ENCODE measurements around the gene ANO9.
A peak's percentile ranks its signal among the peaks of the same experiment; 100 is the strongest.
"Not testable (repeated sequence)": the region's sequence is repeated elsewhere in the genome, so short reads cannot be mapped to it uniquely, and the experiment has no call there.

Gene ANO9

GRCh38 chr11:440065-441042 lies 1.5 kb downstream of the ANO9 start:
- DNase-seq (ENCODE audit: extremely low read depth, low read depth): no peak

GRCh38 chr11:439315-440064 lies 2.3 kb downstream of the ANO9 start:
- H3K4me3 ChIP-seq (replicated peaks; ENCODE audit: low read depth, low read length): no peak overlapping the region
- TF ChIP-seq, protein P1, sequence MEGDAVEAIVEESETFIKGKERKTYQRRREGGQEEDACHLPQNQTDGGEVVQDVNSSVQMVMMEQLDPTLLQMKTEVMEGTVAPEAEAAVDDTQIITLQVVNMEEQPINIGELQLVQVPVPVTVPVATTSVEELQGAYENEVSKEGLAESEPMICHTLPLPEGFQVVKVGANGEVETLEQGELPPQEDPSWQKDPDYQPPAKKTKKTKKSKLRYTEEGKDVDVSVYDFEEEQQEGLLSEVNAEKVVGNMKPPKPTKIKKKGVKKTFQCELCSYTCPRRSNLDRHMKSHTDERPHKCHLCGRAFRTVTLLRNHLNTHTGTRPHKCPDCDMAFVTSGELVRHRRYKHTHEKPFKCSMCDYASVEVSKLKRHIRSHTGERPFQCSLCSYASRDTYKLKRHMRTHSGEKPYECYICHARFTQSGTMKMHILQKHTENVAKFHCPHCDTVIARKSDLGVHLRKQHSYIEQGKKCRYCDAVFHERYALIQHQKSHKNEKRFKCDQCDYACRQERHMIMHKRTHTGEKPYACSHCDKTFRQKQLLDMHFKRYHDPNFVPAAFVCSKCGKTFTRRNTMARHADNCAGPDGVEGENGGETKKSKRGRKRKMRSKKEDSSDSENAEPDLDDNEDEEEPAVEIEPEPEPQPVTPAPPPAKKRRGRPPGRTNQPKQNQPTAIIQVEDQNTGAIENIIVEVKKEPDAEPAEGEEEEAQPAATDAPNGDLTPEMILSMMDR (IDR thresholded peaks at IDR 0.05; ENCODE audit: low read depth, low read length, missing control alignments): no peak
- no peak for DNase-seq (ENCODE audit: extremely low read depth, low read depth)

More at GRCh38 chr11:440065-441042, 1.5 kb downstream of the ANO9 start:
- H3K4me3 ChIP-seq (replicated peaks; ENCODE audit: low read depth, low read length): no peak overlapping the region
- TF ChIP-seq, protein P1 (IDR thresholded peaks at IDR 0.05; ENCODE audit: low read depth, low read length, missing control alignments): peak; percentile 20

DNA sequence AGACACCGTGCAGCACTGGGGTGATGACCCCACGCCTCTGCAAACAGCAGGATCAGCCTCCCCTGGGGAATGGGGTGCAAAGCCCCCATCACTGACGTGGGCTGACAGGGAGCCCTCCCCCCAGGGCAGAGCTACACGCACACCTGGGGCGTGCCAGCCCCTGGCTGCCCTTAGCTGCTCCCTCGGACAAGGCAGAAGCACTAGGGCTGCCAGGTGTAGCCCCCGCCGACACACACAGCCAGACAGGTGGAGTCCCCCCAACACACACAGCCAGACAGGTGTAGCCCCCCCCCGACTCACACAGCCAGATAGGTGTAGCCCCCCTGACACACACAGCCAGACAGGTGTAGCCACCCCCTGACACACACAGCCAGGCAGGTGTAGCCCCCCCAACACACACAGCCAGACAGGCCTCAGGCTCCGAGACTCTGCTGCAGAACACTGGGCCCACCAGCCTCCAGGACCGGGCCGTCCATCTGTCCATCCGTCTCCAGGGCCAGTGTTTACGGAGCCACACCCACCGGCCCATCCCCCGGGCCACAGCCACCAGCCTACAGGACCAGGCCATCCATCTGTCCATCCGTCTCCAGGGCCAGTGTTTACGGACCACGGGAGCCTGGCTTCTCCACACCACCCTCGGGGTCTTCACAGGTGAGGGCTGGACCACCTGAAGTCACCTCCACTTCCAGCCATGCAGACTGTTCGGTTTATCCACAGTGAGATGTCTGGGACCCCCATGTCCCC lies 3.5 kb downstream of the ANO9 start:
- TF ChIP-seq, protein P1 (IDR thresholded peaks at IDR 0.05; ENCODE audit: low read depth, low read length, missing control alignments): no peak
- no peak overlapping the region for H3K4me3 ChIP-seq (replicated peaks; ENCODE audit: low read depth, low read length)
- DNase-seq (ENCODE audit: extremely low read depth, low read depth): no peak

DNA sequence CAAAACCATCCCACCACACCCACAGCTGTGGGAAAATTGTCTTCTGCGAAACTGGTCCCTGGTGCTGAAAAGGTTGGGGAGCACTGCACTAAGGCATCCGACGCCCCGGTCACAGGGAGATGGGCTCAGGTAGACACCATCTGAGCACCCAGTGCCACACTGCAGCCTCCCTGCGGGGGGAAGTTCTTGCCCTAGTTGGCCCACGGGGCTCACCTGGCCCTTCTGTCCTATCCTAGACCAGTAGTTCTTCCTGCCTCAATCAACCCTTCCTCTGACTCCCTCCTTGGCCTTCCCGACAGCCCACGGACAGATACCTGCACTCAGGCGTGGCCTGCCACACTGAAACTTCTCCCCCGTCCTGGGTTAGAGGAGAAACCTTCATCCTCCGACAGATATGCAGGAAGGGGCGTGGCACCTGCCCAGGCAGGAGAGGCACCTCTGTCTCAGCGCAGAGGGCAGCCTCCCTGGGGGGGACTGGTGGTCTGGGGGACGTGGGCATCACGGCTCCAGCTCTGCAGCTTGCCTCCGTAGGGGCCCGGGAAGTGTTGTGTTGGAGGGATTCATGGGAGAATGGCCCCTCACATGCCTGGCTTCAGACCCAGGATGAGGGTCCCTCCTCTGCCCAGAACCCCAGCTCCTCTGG lies 4.5 kb downstream of the ANO9 start:
- TF ChIP-seq, protein P1 (IDR thresholded peaks at IDR 0.05; ENCODE audit: low read depth, low read length, missing control alignments): no peak
- DNase-seq (ENCODE audit: extremely low read depth, low read depth): no peak

DNA sequence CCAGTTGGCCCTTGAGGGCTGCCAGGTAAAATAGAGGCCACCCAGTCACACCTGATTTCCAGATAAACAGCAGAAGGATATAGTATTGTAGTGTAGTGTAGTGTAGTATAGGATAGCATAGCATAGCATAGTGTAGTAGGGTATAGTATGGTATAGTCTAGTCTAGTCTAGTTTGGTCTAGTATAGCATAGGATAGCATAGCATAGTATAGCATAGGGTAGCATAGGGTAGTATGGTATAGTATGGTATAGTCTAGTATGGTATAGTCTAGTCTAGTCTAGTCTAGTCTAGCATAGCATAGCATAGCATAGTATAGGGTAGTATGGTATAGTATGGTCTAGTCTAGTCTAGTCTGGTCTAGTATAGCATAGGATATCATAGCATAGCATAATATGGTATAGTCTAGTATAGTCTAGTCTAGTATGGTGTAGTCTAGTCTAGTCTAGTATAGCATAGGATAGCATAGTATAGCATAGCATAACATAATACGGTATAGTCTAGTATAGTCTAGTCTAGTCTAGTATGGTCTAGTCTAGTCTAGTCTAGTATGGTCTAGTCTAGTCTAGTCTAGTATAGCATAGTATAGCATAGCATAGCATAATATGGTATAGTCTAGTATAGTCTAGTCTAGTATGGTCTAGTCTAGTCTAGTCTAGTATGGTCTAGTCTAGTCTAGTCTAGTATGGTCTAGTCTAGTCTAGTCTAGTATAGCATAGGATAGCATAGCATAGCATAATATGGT lies 6.6 kb downstream of the ANO9 start:
- H3K4me3 ChIP-seq (replicated peaks; ENCODE audit: low read depth, low read length); DNase-seq (ENCODE audit: extremely low read depth, low read depth): not testable (repeated sequence)

More for the DNA sequence above, 4.5 kb downstream of the ANO9 start:
- H3K4me3 ChIP-seq (replicated peaks; ENCODE audit: low read depth, low read length): no peak overlapping the region

DNA sequence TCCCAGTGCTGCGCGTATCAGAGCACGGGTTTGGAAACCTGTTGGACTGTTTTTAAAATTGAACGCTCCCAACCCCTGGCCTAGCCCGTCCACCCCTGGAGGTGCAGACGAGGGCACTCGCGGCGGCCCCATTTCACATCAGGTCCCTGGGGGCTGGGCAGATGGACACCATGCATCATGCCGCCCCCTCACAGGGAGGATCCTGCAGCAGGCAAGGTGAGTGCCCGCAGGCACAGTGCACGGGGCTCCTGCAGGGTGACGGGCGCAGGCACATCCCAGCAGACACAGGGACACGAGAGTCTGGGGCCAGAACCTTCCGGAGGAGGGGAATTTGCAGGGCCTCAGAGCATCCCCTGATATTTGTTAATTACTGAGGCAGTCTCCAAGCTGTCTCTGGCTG lies 7.3 kb downstream of the ANO9 start:
- H3K4me3 ChIP-seq (replicated peaks; ENCODE audit: low read depth, low read length): no peak overlapping the region
- no peak for DNase-seq (ENCODE audit: extremely low read depth, low read depth)
- TF ChIP-seq, protein P1 (IDR thresholded peaks at IDR 0.05; ENCODE audit: low read depth, low read length, missing control alignments): no peak

Measured in HFF-Myc (cell line).